A549 (cell line): ENCODE data around the gene CABP4. TPM values are rescaled to one million over a fixed set of nuclear protein-coding genes. Genes with fewer than 3 reads are reported as not detected.

Experiments used
- ATAC-seq, 2 experiments: fragments of 200-7000 bp in 1 of 2; fragments of >200 bp in 1 of 2; cut with Nextera tagmentation in 1 of 2; cut with Tn5 transposase in 1 of 2; 3 replicates each; pipeline versions ENCODE4 v1.8.0 to v1.9.1; 2018 to 2020; ENCODE audit warnings: mild to moderate bottlenecking in 1 of 2, moderate library complexity in 1 of 2
- CTCF ChIA-PET: fragments of 300-600 bp; sonication (Branson Sonifier 250); formaldehyde crosslinking; extraction: SDS; loops from one replicate; lab custom pipeline; 2021; ENCODE audit warnings: antibody characterized with exemption, inconsistent platforms; lab: Yijun Ruan, JAX
- POLR2A ChIA-PET: fragments of 350-600 bp; formaldehyde crosslinking; extraction: SDS; loops from one replicate; lab custom pipeline; 2021; ENCODE audit warnings: antibody characterized with exemption, inconsistent platforms; lab: Yijun Ruan, JAX
- DNase-seq, 2 experiments: peaks; one replicate each; pipeline versions ENCODE4 v3.0.0 to v3.0.0-alpha.2; 2011 to 2016; ENCODE audit warnings: low read depth in 1 of 2, low spot score in 1 of 2
- FAIRE-seq: peaks from 2 replicates; lab custom pipeline; 2011; peaks lifted over from hg19 to GRCh38; lab: Jason Lieb, UNC
- H3K27ac ChIP-seq, 2 experiments: fragments of >200 bp; sonication (Bioruptor Twin); formaldehyde crosslinking; 3 replicates each; pipeline ENCODE4 v1.5.1; 2016 to 2017
- H3K4me1 ChIP-seq: fragments of >200 bp; sonication (Bioruptor Twin); formaldehyde crosslinking; 3 replicates; pipeline ENCODE4 v1.6.1; 2016
- H3K4me2 ChIP-seq: fragments of >200 bp; sonication (Bioruptor Twin); formaldehyde crosslinking; 3 replicates; pipeline ENCODE4 v1.6.1; 2016
- H3K4me3 ChIP-seq: fragments of >200 bp; sonication (Bioruptor Twin); formaldehyde crosslinking; 3 replicates; pipeline ENCODE4 v1.5.1; 2016
- H3K9me3 ChIP-seq: fragments of >200 bp; sonication (Bioruptor Twin); formaldehyde crosslinking; 3 replicates; pipeline ENCODE4 v1.6.1; 2016
- BCL3 ChIP-seq: fragments of >200 bp; sonication (Bioruptor Twin); formaldehyde crosslinking; IDR thresholded peaks from 3 replicates; pipeline ENCODE4 v1.6.1; 2016
- CHD2 ChIP-seq: fragments of 150-350 bp; IDR thresholded peaks from 2 replicates; pipeline ENCODE4 v1.6.1; 2014; ENCODE audit warnings: low read length; ENCODE audit not compliant: partially characterized antibody
- CHD4 ChIP-seq: fragments of 200-600 bp; sonication (generic); IDR thresholded peaks from 2 replicates; pipeline ENCODE4 v1.6.1; 2016; ENCODE audit warnings: antibody characterized with exemption, mild to moderate bottlenecking, borderline replicate concordance
- EHMT2 ChIP-seq: fragments of 200-600 bp; sonication (generic); IDR thresholded peaks from 2 replicates; pipeline ENCODE4 v1.6.1; 2016; ENCODE audit warnings: antibody characterized with exemption, low read depth, mild to moderate bottlenecking, moderate library complexity
- EP300 ChIP-seq, 2 experiments: fragments of >200 bp; sonication (Bioruptor Twin); formaldehyde crosslinking; IDR thresholded peaks; 2 replicates in 1 of 2; 3 replicates in 1 of 2; pipeline ENCODE4 v1.6.1; 2016 to 2017
- HDAC2 ChIP-seq: fragments of 200-600 bp; sonication (generic); IDR thresholded peaks from 2 replicates; pipeline ENCODE4 v1.6.1; 2016
- HMGXB4 ChIP-seq: fragments of 250-450 bp; sonication (Bioruptor Pico); IDR thresholded peaks from 2 replicates; pipeline ENCODE4 v1.5.0; 2021; ENCODE audit warnings: mild to moderate bottlenecking, moderate library complexity, borderline replicate concordance
- HOXB5 ChIP-seq: fragments of 250-450 bp; sonication (Bioruptor Pico); IDR thresholded peaks from 2 replicates; pipeline ENCODE4 v1.5.0; 2020; ENCODE audit warnings: mild to moderate bottlenecking, moderate library complexity
- KDM1A ChIP-seq: fragments of 200-600 bp; sonication (generic); IDR thresholded peaks from 2 replicates; pipeline ENCODE4 v1.6.1; 2016; ENCODE audit warnings: low read depth, mild to moderate bottlenecking
- KDM5A ChIP-seq: fragments of 200-600 bp; sonication (generic); IDR thresholded peaks from 2 replicates; pipeline ENCODE4 v1.6.1; 2016; ENCODE audit warnings: antibody characterized with exemption, mild to moderate bottlenecking
- MAZ ChIP-seq: fragments of 150-350 bp; IDR thresholded peaks from 2 replicates; pipeline ENCODE4 v1.6.1; 2014; ENCODE audit warnings: antibody characterized with exemption, low read depth, low read length, borderline replicate concordance
- MYC ChIP-seq: IDR thresholded peaks from 2 replicates; pipeline ENCODE4 v1.6.1; 2012; ENCODE audit warnings: mild to moderate bottlenecking, inconsistent platforms, low read length, improper control_type of control experiment, borderline replicate concordance
- PBX3 ChIP-seq: IDR thresholded peaks from 2 replicates; pipeline ENCODE4 v1.6.1; 2012
- PHF8 ChIP-seq: fragments of 200-600 bp; sonication (generic); IDR thresholded peaks from 2 replicates; pipeline ENCODE4 v1.6.1; 2016; ENCODE audit warnings: low read depth, mild to moderate bottlenecking, antibody characterized with exemption, moderate library complexity, borderline replicate concordance
- POLR2AphosphoS2 ChIP-seq: conservative IDR thresholded peaks from 2 replicates; pipeline ENCODE4 v1.6.1; 2012; ENCODE audit warnings: low read length, improper control_type of control experiment, inconsistent platforms
- RAD21 ChIP-seq, 2 experiments: fragments of >200 bp in 1 of 2; sonication (Bioruptor Twin) in 1 of 2; formaldehyde crosslinking in 1 of 2; IDR thresholded peaks in 1 of 2; conservative IDR thresholded peaks in 1 of 2; 2 replicates in 1 of 2; 3 replicates in 1 of 2; pipeline ENCODE4 v1.6.1; 2012 to 2018; ENCODE audit warnings: inconsistent platforms in 1 of 2
- ZC3H11A ChIP-seq: fragments of 450-650 bp; IDR thresholded peaks from 2 replicates; pipeline ENCODE4 v1.6.1; 2014; ENCODE audit warnings: antibody characterized with exemption, mild to moderate bottlenecking
- ZFP36 ChIP-seq: fragments of 450-650 bp; IDR thresholded peaks from 2 replicates; pipeline ENCODE4 v1.6.1; 2014; ENCODE audit warnings: borderline replicate concordance; ENCODE audit not compliant: partially characterized antibody
- ZNF302 ChIP-seq: fragments of 250-450 bp; sonication (Bioruptor Pico); IDR thresholded peaks from 2 replicates; pipeline ENCODE4 v1.9.0; 2021; ENCODE audit warnings: inconsistent platforms, mild to moderate bottlenecking, moderate library complexity
- WGBS: methylation state at CpG from one replicate; pipeline ENCODE4 v1.1.6; 2017; ENCODE audit errors: missing lambda C conversion rate; 5-methylcytosine and 5-hydroxymethylcytosine counted together
- polyA plus RNA-seq, 4 experiments: library from polyadenylated mRNA; depleted of rRNA in 3 of 4; stranded (reverse); fragments of >200 nt; fragmentation: RNase III in 1 of 4; extraction: RNeasy Plus Mini Kit Qiagen cat#74134 plus additional on column Dnase treatment in 1 of 4; gene quantifications; 2 replicates in 3 of 4; 3 replicates in 1 of 4; pipeline ENCODE4 v1.2.3, GENCODE V29; 2011 to 2017
- TF ChIP-seq, protein P1 (sequence below): fragments of 450-650 bp; IDR thresholded peaks from 2 replicates; pipeline ENCODE4 v1.6.1; 2014; ENCODE audit warnings: antibody characterized with exemption
- TF ChIP-seq, protein P2 (sequence below): fragments of 250-450 bp; sonication (Bioruptor Pico); IDR thresholded peaks from 2 replicates; pipeline ENCODE4 v1.5.0; 2020; ENCODE audit warnings: low read depth, mild to moderate bottlenecking, moderate library complexity
- TF ChIP-seq, protein P3 (sequence below): IDR thresholded peaks from 2 replicates; pipeline ENCODE4 v1.6.1; 2012; ENCODE audit warnings: low read depth, borderline replicate concordance
- TF ChIP-seq, protein P4 (sequence below): fragments of 200-600 bp; sonication (generic); IDR thresholded peaks from 2 replicates; pipeline ENCODE4 v1.6.1; 2016; ENCODE audit warnings: antibody characterized with exemption, mild to moderate bottlenecking, moderate library complexity

CABP4 gene
- polyA plus RNA-seq, 2 of the 4 experiments (the other 2 are of a cell fraction): not detected

- WGBS: 85% methylated on average over 5 of the region's 5 CpGs
- POLR2A ChIA-PET: no interaction called here
- ATAC-seq: no peak
- no peak for FAIRE-seq
- TF ChIP-seq CHD2 (no peak), EP300 (IDR thresholded peaks at IDR 0.05) (no peak), ZC3H11A (no peak), PBX3 (no peak), EHMT2 (no peak), BCL3 (no peak), HDAC2 (no peak), ZNF302 (CRISPR knock-in tag) (no peak), MAZ (no peak), ZFP36 (no peak)
- TF ChIP-seq, protein P1, sequence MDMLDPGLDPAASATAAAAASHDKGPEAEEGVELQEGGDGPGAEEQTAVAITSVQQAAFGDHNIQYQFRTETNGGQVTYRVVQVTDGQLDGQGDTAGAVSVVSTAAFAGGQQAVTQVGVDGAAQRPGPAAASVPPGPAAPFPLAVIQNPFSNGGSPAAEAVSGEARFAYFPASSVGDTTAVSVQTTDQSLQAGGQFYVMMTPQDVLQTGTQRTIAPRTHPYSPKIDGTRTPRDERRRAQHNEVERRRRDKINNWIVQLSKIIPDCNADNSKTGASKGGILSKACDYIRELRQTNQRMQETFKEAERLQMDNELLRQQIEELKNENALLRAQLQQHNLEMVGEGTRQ: no peak
- Histone ChIP-seq H3K4me1 (peaks cover 12% of the 10 kb centered on the region), H3K4me3 (no peak overlapping the region), H3K27ac (no peak overlapping the region), H3K9me3 (no peaks in the 10 kb centered on the region), H3K4me2 (no peak overlapping the region)
- no peak for DNase-seq
- CTCF ChIA-PET: interaction anchor here (1.0 to 1.5 kb wide), 2 partner anchors 15 to 22 kb away, joined by 3 to 4 read pairs; no protein-coding TSS in a partner anchor
Measured at GRCh38 chr11:67445515-67445914, 9.6 kb upstream of the CABP4 start.

- POLR2A ChIA-PET: no interaction called here
- no peak for FAIRE-seq
- Histone ChIP-seq H3K27ac (no peak overlapping the region), H3K9me3 (no peaks in the 10 kb centered on the region), H3K4me3 (no peak overlapping the region), H3K4me2 (no peak overlapping the region), H3K4me1 (peaks cover 8% of the 10 kb centered on the region; the same call in 2 of the 3 replicates)
- no peak for DNase-seq
- no peak for ATAC-seq
- CTCF ChIA-PET: interaction anchor here (2.1 kb wide), 1 partner anchor 11 kb away, joined by 11 read pairs; no protein-coding TSS in a partner anchor
- TF ChIP-seq HMGXB4 (CRISPR knock-in tag): no peak
- no peak for TF ChIP-seq ZC3H11A
- TF ChIP-seq PHF8: no peak
- no peak for TF ChIP-seq EHMT2
- TF ChIP-seq HOXB5 (CRISPR knock-in tag): no peak
- no peak for TF ChIP-seq KDM1A
- no peak for TF ChIP-seq CHD4
- TF ChIP-seq MYC: no peak
- TF ChIP-seq, protein P2, sequence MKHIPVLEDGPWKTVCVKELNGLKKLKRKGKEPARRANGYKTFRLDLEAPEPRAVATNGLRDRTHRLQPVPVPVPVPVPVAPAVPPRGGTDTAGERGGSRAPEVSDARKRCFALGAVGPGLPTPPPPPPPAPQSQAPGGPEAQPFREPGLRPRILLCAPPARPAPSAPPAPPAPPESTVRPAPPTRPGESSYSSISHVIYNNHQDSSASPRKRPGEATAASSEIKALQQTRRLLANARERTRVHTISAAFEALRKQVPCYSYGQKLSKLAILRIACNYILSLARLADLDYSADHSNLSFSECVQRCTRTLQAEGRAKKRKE (CRISPR knock-in tag): no peak
- TF ChIP-seq RAD21 (conservative IDR thresholded peaks at IDR 0.05 in 1 of 2, IDR thresholded peaks at IDR 0.05 in 1 of 2): no peak
- no peak for TF ChIP-seq POLR2AphosphoS2
- TF ChIP-seq, protein P3, sequence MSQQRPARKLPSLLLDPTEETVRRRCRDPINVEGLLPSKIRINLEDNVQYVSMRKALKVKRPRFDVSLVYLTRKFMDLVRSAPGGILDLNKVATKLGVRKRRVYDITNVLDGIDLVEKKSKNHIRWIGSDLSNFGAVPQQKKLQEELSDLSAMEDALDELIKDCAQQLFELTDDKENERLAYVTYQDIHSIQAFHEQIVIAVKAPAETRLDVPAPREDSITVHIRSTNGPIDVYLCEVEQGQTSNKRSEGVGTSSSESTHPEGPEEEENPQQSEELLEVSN: no peak
- TF ChIP-seq, protein P1: no peak
- TF ChIP-seq, protein P4, sequence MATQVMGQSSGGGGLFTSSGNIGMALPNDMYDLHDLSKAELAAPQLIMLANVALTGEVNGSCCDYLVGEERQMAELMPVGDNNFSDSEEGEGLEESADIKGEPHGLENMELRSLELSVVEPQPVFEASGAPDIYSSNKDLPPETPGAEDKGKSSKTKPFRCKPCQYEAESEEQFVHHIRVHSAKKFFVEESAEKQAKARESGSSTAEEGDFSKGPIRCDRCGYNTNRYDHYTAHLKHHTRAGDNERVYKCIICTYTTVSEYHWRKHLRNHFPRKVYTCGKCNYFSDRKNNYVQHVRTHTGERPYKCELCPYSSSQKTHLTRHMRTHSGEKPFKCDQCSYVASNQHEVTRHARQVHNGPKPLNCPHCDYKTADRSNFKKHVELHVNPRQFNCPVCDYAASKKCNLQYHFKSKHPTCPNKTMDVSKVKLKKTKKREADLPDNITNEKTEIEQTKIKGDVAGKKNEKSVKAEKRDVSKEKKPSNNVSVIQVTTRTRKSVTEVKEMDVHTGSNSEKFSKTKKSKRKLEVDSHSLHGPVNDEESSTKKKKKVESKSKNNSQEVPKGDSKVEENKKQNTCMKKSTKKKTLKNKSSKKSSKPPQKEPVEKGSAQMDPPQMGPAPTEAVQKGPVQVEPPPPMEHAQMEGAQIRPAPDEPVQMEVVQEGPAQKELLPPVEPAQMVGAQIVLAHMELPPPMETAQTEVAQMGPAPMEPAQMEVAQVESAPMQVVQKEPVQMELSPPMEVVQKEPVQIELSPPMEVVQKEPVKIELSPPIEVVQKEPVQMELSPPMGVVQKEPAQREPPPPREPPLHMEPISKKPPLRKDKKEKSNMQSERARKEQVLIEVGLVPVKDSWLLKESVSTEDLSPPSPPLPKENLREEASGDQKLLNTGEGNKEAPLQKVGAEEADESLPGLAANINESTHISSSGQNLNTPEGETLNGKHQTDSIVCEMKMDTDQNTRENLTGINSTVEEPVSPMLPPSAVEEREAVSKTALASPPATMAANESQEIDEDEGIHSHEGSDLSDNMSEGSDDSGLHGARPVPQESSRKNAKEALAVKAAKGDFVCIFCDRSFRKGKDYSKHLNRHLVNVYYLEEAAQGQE: no peak
- no peak for TF ChIP-seq KDM5A
- WGBS: 82% methylated on average over 7 of the region's 7 CpGs
Measured at GRCh38 chr11:67448220-67448609, 6.9 kb upstream of the CABP4 start.
